ENCODE measurements around the gene USP2. TPM values are rescaled to one million over a fixed set of nuclear protein-coding genes. Genes with fewer than 3 reads are reported as not detected.
"Not testable (repeated sequence)": the region's sequence is repeated elsewhere in the genome, so short reads cannot be mapped to it uniquely, and the experiment has no call there.

The USP2 gene
- total RNA-seq, 1 experiment from 2014 or later, result 5.7 TPM

- Mint-ChIP-seq H3K4me3 (no peak overlapping the region), H3K27me3 (ENCODE audit: low read depth) (peaks cover 15% of the 10 kb centered on the region), H3K9me3 (no peaks in the 10 kb centered on the region; a peak in 1 of 5 replicates), H3K36me3 (ENCODE audit: insufficient read depth in 1 of 3, low read depth in 3 of 3) (no peaks in the 10 kb centered on the region), H3K27ac (no peak overlapping the region), H3K4me1 (peaks cover 11 to 15% of the 10 kb centered on the region in 2 experiments)
- Histone ChIP-seq H3K14ac (ENCODE audit: insufficient read depth, low read length) (no peak overlapping the region), H3K9ac (ENCODE audit: extremely low read depth, insufficient read length, low read length) (no peak overlapping the region), H2BK20ac (ENCODE audit: low read depth, low read length, poor library complexity, severe bottlenecking) (no peak overlapping the region), H2AFZ (ENCODE audit: low read length) (no peak overlapping the region), H2BK5ac (ENCODE audit: insufficient read length, low read length) (no peak overlapping the region), H3K4me1 (ENCODE audit: insufficient read depth, low read length) (peaks cover 3% of the 10 kb centered on the region; the same call in 1 of the 2 replicates), H3K9me3 (ENCODE audit: control insufficient read depth, low read depth, low read length) (no peaks in the 10 kb centered on the region), H3K18ac (ENCODE audit: insufficient read length, low read depth, low read length) (no peak overlapping the region), H3K23ac (ENCODE audit: insufficient read length, low read depth, low read length) (no peak overlapping the region), H2BK15ac (ENCODE audit: low read depth, low read length) (no peak overlapping the region), H3K56ac (ENCODE audit: insufficient read length, low read depth, low read length) (no peak overlapping the region), H3T11ph (ENCODE audit: low read length) (no peak overlapping the region), H3K4ac (ENCODE audit: low read depth, low read length) (no peak overlapping the region), H4K20me1 (ENCODE audit: control insufficient read depth, insufficient read depth, insufficient read length) (no peaks in the 10 kb centered on the region), H2BK12ac (ENCODE audit: insufficient read length, low read depth, low read length) (no peak overlapping the region), H3K27me3 (ENCODE audit: insufficient read depth, low read length) (peaks cover 3% of the 10 kb centered on the region; the same call in 1 of the 2 replicates), H2BK120ac (ENCODE audit: low read depth, low read length, poor library complexity, severe bottlenecking) (no peak overlapping the region), H4K8ac (replicated peaks; ENCODE audit: insufficient read length, low read depth, low read length) (no peak overlapping the region), H2AK5ac (ENCODE audit: insufficient read length, low read length) (no peak overlapping the region), H3K27ac (ENCODE audit: insufficient read length, low read depth, low read length) (no peak overlapping the region), H3K4me2 (ENCODE audit: insufficient read depth, insufficient read length, low read length) (no peak overlapping the region), H4K91ac (ENCODE audit: insufficient read length, low read depth, low read length) (no peak overlapping the region), H3K79me1 (ENCODE audit: insufficient read depth, low read depth, low read length, poor library complexity, severe bottlenecking) (no peaks in the 10 kb centered on the region), H4K5ac (ENCODE audit: insufficient read length, low read depth, low read length) (no peak overlapping the region), H3K79me2 (ENCODE audit: insufficient read depth, low read length) (no peaks in the 10 kb centered on the region), H3K23me2 (ENCODE audit: insufficient read length, low read depth, low read length, poor library complexity, severe bottlenecking) (peaks cover 15% of the 10 kb centered on the region)
- TF ChIP-seq, protein P1, sequence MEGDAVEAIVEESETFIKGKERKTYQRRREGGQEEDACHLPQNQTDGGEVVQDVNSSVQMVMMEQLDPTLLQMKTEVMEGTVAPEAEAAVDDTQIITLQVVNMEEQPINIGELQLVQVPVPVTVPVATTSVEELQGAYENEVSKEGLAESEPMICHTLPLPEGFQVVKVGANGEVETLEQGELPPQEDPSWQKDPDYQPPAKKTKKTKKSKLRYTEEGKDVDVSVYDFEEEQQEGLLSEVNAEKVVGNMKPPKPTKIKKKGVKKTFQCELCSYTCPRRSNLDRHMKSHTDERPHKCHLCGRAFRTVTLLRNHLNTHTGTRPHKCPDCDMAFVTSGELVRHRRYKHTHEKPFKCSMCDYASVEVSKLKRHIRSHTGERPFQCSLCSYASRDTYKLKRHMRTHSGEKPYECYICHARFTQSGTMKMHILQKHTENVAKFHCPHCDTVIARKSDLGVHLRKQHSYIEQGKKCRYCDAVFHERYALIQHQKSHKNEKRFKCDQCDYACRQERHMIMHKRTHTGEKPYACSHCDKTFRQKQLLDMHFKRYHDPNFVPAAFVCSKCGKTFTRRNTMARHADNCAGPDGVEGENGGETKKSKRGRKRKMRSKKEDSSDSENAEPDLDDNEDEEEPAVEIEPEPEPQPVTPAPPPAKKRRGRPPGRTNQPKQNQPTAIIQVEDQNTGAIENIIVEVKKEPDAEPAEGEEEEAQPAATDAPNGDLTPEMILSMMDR (conservative IDR thresholded peaks at IDR 0.05), result no peak
- DNase-seq, result no peak
- 100% methylated on average over 1 of the region's 2 CpGs for WGBS (ENCODE audit: extremely low coverage, insufficient read length, low lambda C conversion rate)
Observed at GRCh38 chr11:119384332-119384731, 2.8 kb upstream of the USP2 start.

GRCh38 chr11:119382513-119382912 is 1.0 kb upstream of the USP2 start:
- H3K23me2 ChIP-seq (ENCODE audit: insufficient read length, low read depth, low read length, poor library complexity, severe bottlenecking), result peaks cover 15% of the 10 kb centered on the region

More at GRCh38 chr11:119382513-119382912, 1.0 kb upstream of the USP2 start:
- H3K4me3 Mint-ChIP-seq; H3K18ac ChIP-seq (ENCODE audit: insufficient read length, low read depth, low read length); H3K79me2 ChIP-seq (ENCODE audit: insufficient read depth, low read length); H3K56ac ChIP-seq (ENCODE audit: insufficient read length, low read depth, low read length); H3K36me3 Mint-ChIP-seq (ENCODE audit: insufficient read depth in 1 of 3, low read depth in 3 of 3); H3K9me3 ChIP-seq (ENCODE audit: control insufficient read depth, low read depth, low read length); H2BK15ac ChIP-seq (ENCODE audit: low read depth, low read length); H3K9me3 Mint-ChIP-seq; H4K8ac ChIP-seq (replicated peaks; ENCODE audit: insufficient read length, low read depth, low read length); H3K9ac ChIP-seq (ENCODE audit: extremely low read depth, insufficient read length, low read length); H2AFZ ChIP-seq (ENCODE audit: low read length); H3K4me1 ChIP-seq (ENCODE audit: insufficient read depth, low read length); H4K91ac ChIP-seq (ENCODE audit: insufficient read length, low read depth, low read length); H3K27me3 ChIP-seq (ENCODE audit: insufficient read depth, low read length); H3T11ph ChIP-seq (ENCODE audit: low read length); DNase-seq; H3K27ac Mint-ChIP-seq; H2BK12ac ChIP-seq (ENCODE audit: insufficient read length, low read depth, low read length); H4K20me1 ChIP-seq (ENCODE audit: control insufficient read depth, insufficient read depth, insufficient read length); H2BK5ac ChIP-seq (ENCODE audit: insufficient read length, low read length); H2BK120ac ChIP-seq (ENCODE audit: low read depth, low read length, poor library complexity, severe bottlenecking); H2BK20ac ChIP-seq (ENCODE audit: low read depth, low read length, poor library complexity, severe bottlenecking); H3K14ac ChIP-seq (ENCODE audit: insufficient read depth, low read length); H3K79me1 ChIP-seq (ENCODE audit: insufficient read depth, low read depth, low read length, poor library complexity, severe bottlenecking); H4K5ac ChIP-seq (ENCODE audit: insufficient read length, low read depth, low read length); H3K27ac ChIP-seq (ENCODE audit: insufficient read length, low read depth, low read length); H2AK5ac ChIP-seq (ENCODE audit: insufficient read length, low read length); H3K4ac ChIP-seq (ENCODE audit: low read depth, low read length); H3K23ac ChIP-seq (ENCODE audit: insufficient read length, low read depth, low read length): not testable (repeated sequence)
- no CpG with 5 or more reads among the region's 14 CpGs for WGBS (ENCODE audit: extremely low coverage, insufficient read length, low lambda C conversion rate)
- peak overlapping the region; percentile 79 for H3K4me2 ChIP-seq (ENCODE audit: insufficient read depth, insufficient read length, low read length)
- H3K27me3 Mint-ChIP-seq (ENCODE audit: low read depth), result peaks cover 15% of the 10 kb centered on the region
- peaks cover 26 to 33% of the 10 kb centered on the region in 2 experiments for H3K4me1 Mint-ChIP-seq
